Central memory CD4-positive, alpha-beta T cell (primary cell): ENCODE measurements around the gene RELA.
A peak's percentile ranks its signal among the peaks of the same experiment; 100 is the strongest.
"Not testable (repeated sequence)": the region's sequence is repeated elsewhere in the genome, so short reads cannot be mapped to it uniquely, and the experiment has no call there.

Source experiments
- DNase-seq: peaks from one replicate; pipeline ENCODE4 v3.0.0; 2022

Gene RELA

GRCh38 chr11:65646958-65647701, 15.6 kb downstream of the RELA start:
- no peak for DNase-seq

- DNase-seq = no peak
Measured at GRCh38 chr11:65646288-65646957, 16.3 kb downstream of the RELA start.

GRCh38 chr11:65645710-65646109, 17.0 kb downstream of the RELA start:
- no peak for DNase-seq

- no peak for DNase-seq
Measured at GRCh38 chr11:65644837-65645236, 17.9 kb downstream of the RELA start.

- DNase-seq = no peak
Measured at GRCh38 chr11:65643971-65644370, 18.7 kb downstream of the RELA start.

- no peak for DNase-seq
Measured at GRCh38 chr11:65642014-65642671, 20.6 kb downstream of the RELA start.

GRCh38 chr11:65641297-65642013, 21.3 kb downstream of the RELA start:
- no peak for DNase-seq

GRCh38 chr11:65640483-65641296, 22.0 kb downstream of the RELA start:
- DNase-seq = peak; percentile 43

GRCh38 chr11:65639623-65640482, 22.9 kb downstream of the RELA start:
- DNase-seq = peak; percentile 92

- DNase-seq = not testable (repeated sequence)
Measured at GRCh38 chr11:65639228-65639597, 23.5 kb downstream of the RELA start.

GRCh38 chr11:65637794-65638419, 24.8 kb downstream of the RELA start, which contains the start of gene SIPA1:
Gene SIPA1, plus strand, starts transcription at chr11:65638101. Its CDS starts 2,821 bp downstream, at chr11:65640922.
- peak; percentile 75 for DNase-seq

- DNase-seq = no peak
Measured at GRCh38 chr11:65637032-65637557, 25.6 kb downstream of the RELA start.

- no peak for DNase-seq
Measured at GRCh38 chr11:65636108-65637031, 26.3 kb downstream of the RELA start.

- DNase-seq = no peak
Measured at GRCh38 chr11:65634905-65635731, 27.6 kb downstream of the RELA start.

- no peak for DNase-seq
Measured at GRCh38 chr11:65634440-65634839, 28.3 kb downstream of the RELA start.

- no peak for DNase-seq
Measured at GRCh38 chr11:65634109-65634436, 28.6 kb downstream of the RELA start.

GRCh38 chr11:65633390-65634108, 29.2 kb downstream of the RELA start:
- no peak for DNase-seq

GRCh38 chr11:65630215-65630614, 32.5 kb downstream of the RELA start:
- DNase-seq = no peak
